ENCODE data around the gene PFKFB3.

The PFKFB3 gene

GRCh38 chr10:6215241-6215640, 12.5 kb downstream of the PFKFB3 start:
- Mint-ChIP-seq H3K4me3 (no peak overlapping the region), H3K9me3 (no peaks in the 10 kb centered on the region), H3K27me3 (ENCODE audit: low read depth) (no peaks in the 10 kb centered on the region), H3K36me3 (ENCODE audit: low read depth) (peaks cover 70% of the 10 kb centered on the region), H3K27ac (no peak overlapping the region), H3K4me1 (peaks cover 27% of the 10 kb centered on the region)
- no peak for TF ChIP-seq CTCF (IDR thresholded peaks at IDR 0.05; ENCODE audit: unreplicated experiment in 3 of 3)

GRCh38 chr10:6215683-6216484, 13.2 kb downstream of the PFKFB3 start:
- H3K27me3 Mint-ChIP-seq (ENCODE audit: low read depth): no peaks in the 10 kb centered on the region
- no peak for TF ChIP-seq CTCF (IDR thresholded peaks at IDR 0.05; ENCODE audit: unreplicated experiment in 3 of 3)
- no peaks in the 10 kb centered on the region for H3K9me3 Mint-ChIP-seq
- no peak overlapping the region for H3K27ac Mint-ChIP-seq
- peaks cover 77% of the 10 kb centered on the region for H3K36me3 Mint-ChIP-seq (ENCODE audit: low read depth)
- H3K4me3 Mint-ChIP-seq: no peak overlapping the region
- peaks cover 32% of the 10 kb centered on the region for H3K4me1 Mint-ChIP-seq

- Mint-ChIP-seq H3K36me3 (ENCODE audit: low read depth) (peaks cover 86% of the 10 kb centered on the region), H3K4me3 (no peak overlapping the region), H3K27me3 (ENCODE audit: low read depth) (no peaks in the 10 kb centered on the region), H3K4me1 (peaks cover 25% of the 10 kb centered on the region), H3K9me3 (no peaks in the 10 kb centered on the region), H3K27ac (no peak overlapping the region)
- no peak for TF ChIP-seq CTCF (IDR thresholded peaks at IDR 0.05; ENCODE audit: unreplicated experiment in 3 of 3)
Observed at GRCh38 chr10:6216916-6217315, 14.2 kb downstream of the PFKFB3 start.

- Mint-ChIP-seq H3K27ac (no peak overlapping the region), H3K9me3 (no peaks in the 10 kb centered on the region), H3K4me1 (peaks cover 19% of the 10 kb centered on the region), H3K36me3 (ENCODE audit: low read depth) (peaks cover 86% of the 10 kb centered on the region), H3K27me3 (ENCODE audit: low read depth) (no peaks in the 10 kb centered on the region), H3K4me3 (no peak overlapping the region)
- TF ChIP-seq CTCF (IDR thresholded peaks at IDR 0.05; ENCODE audit: unreplicated experiment in 3 of 3): no peak
Observed at GRCh38 chr10:6217611-6218010, 14.9 kb downstream of the PFKFB3 start.

DNA sequence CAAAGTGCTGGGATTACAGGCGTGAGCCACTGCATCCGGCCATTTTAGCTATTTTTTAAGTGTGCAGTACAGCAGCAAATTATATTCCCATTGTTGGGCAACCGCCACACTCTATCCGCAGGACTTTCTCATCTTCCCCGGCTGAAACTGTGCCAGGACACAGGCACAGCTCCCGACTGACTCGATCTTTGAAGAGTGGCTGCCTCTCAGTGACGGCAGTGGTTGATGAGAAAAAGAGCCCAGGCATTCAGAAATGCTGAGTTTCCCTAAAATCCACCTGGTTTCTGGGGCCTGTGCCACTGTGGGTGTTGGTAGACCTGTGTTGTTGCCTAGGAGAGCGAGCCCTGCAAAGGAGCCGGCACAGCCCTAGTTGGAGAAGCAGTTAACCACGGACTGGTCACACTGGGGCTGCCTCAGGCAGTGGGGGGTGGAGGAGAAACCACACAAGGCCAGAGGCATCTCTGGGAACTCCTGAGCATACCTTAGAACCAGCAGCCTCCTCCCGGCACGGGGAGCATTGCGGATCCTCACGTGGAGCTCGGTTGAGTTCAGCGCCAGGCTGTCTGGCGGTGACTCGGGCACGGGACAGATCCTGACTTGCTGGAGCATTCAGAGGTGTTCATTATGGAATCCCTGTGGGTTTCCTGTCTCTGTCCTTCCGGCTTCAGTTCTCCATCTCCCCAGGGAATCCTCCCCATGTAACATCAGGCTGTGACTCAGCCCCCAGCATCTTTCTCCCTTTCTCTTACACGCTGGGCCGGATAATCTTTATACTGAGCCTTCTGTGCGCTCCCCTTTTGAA, 16.2 kb downstream of the PFKFB3 start:
- no peak for TF ChIP-seq CTCF (IDR thresholded peaks at IDR 0.05; ENCODE audit: unreplicated experiment in 3 of 3)
- peaks cover 86% of the 10 kb centered on the region for H3K36me3 Mint-ChIP-seq (ENCODE audit: low read depth)
- no peaks in the 10 kb centered on the region for H3K27me3 Mint-ChIP-seq (ENCODE audit: low read depth)
- no peak overlapping the region for H3K27ac Mint-ChIP-seq
- peaks cover 12% of the 10 kb centered on the region for H3K4me1 Mint-ChIP-seq
- H3K9me3 Mint-ChIP-seq: no peaks in the 10 kb centered on the region
- no peak overlapping the region for H3K4me3 Mint-ChIP-seq
